ENCODE measurements around the gene SNX5. TPM values are rescaled to one million over a fixed set of nuclear protein-coding genes. Genes with fewer than 3 reads are reported as not detected.

SNX5 gene
- total and polyA plus RNA-seq, 2 of the 13 experiments (the other 11 are each of a cell fraction or from before 2014, with no cell fraction given) = 664 to 1,040 TPM

- TF ChIP-seq HMGXB4 (CRISPR knock-in tag; IDR thresholded peaks at IDR 0.05; ENCODE audit: borderline replicate concordance in 1 of 2, low read depth in 1 of 2) (no peak), BCL6 (CRISPR knock-in tag; IDR thresholded peaks at IDR 0.05) (no peak), RAD21 (CRISPR knock-in tag; IDR thresholded peaks at IDR 0.05) (no peak), TGIF2 (CRISPR knock-in tag; IDR thresholded peaks at IDR 0.05) (no peak), GPBP1L1 (CRISPR knock-in tag; IDR thresholded peaks at IDR 0.05) (no peak), MED1 (CRISPR knock-in tag; IDR thresholded peaks at IDR 0.05) (no peak), SP4 (CRISPR knock-in tag; IDR thresholded peaks at IDR 0.05) (no peak), ZBTB20 (CRISPR knock-in tag; IDR thresholded peaks at IDR 0.05; ENCODE audit: borderline replicate concordance, low read depth) (no peak), ZNF747 (CRISPR knock-in tag; IDR thresholded peaks at IDR 0.05; ENCODE audit: borderline replicate concordance) (peak; percentile 11; the same call in 1 of the 2 replicates), ZNF781 (CRISPR knock-in tag; IDR thresholded peaks at IDR 0.05; ENCODE audit: borderline replicate concordance, not compliant biosample characterization) (no peak), ZFP91 (CRISPR knock-in tag; IDR thresholded peaks at IDR 0.05; ENCODE audit: borderline replicate concordance) (peak; percentile 42; the same call in 1 of the 2 replicates), ZNF280B (CRISPR knock-in tag; IDR thresholded peaks at IDR 0.05; ENCODE audit: borderline replicate concordance) (no peak), ZNF562 (CRISPR knock-in tag; IDR thresholded peaks at IDR 0.05; ENCODE audit: borderline replicate concordance) (no peak), ZNF564 (CRISPR knock-in tag; IDR thresholded peaks at IDR 0.05) (no peak), CEBPZ (IDR thresholded peaks at IDR 0.05; ENCODE audit: low read length) (no peak), ZNF33B (CRISPR knock-in tag; IDR thresholded peaks at IDR 0.05) (peak; percentile 48; the same call in 1 of the 2 replicates), GLI4 (CRISPR knock-in tag; IDR thresholded peaks at IDR 0.05; ENCODE audit: borderline replicate concordance) (peak; percentile 74; the same call in 1 of the 2 replicates), ZNF619 (CRISPR knock-in tag; IDR thresholded peaks at IDR 0.05) (peak; percentile 41; the same call in 1 of the 2 replicates)
Observed at GRCh38 chr20:18005170-18005989, 36.8 kb upstream of the SNX5 start (continued).
